Endothelial cell of umbilical vein (primary cell): ENCODE results near the gene INTS1. TPM values are rescaled to one million over a fixed set of nuclear protein-coding genes. Genes with fewer than 3 reads are reported as not detected.

ENCODE experiments used
- BruUV-seq: library from RNA; stranded (reverse); fragments of 400-500 nt; replicated peaks from 2 replicates; lab custom pipeline; 2021; lab: Mats Ljungman, UMichigan
- CTCF ChIA-PET: fragments of 300-600, 350-600 bp; sonication (Branson Sonifier 250); formaldehyde crosslinking; loops from one replicate; lab custom pipeline; 2021; ENCODE audit warnings: antibody characterized with exemption, inconsistent platforms; lab: Charles Lee
- POLR2A ChIA-PET: fragments of 300-600, 350-600 bp; sonication (Branson Sonifier 250); formaldehyde crosslinking; loops from one replicate; lab custom pipeline; 2021; ENCODE audit warnings: antibody characterized with exemption, inconsistent platforms; lab: Charles Lee
- DNase-seq: peaks from one replicate; pipeline ENCODE4 v3.0.0-alpha.2; 2011; ENCODE audit warnings: low read depth, low spot score
- FAIRE-seq: peaks from 2 replicates; lab custom pipeline; 2011; peaks lifted over from hg19 to GRCh38; lab: Jason Lieb, UNC
- H2AFZ ChIP-seq: 2 replicates; pipeline ENCODE4 v1.6.0; 2012; ENCODE audit warnings: low read depth, low read length, control low read depth, inconsistent platforms
- H3K27ac ChIP-seq: 2 replicates; pipeline ENCODE4 v1.5.1; 2011; ENCODE audit warnings: low read depth, mild to moderate bottlenecking, control low read depth, low read length, moderate library complexity; ENCODE audit not compliant: insufficient read depth
- H3K27me3 ChIP-seq, 2 experiments: 2 replicates each; pipeline versions ENCODE4 v1.6.0 to v1.6.1; 2011; ENCODE audit warnings: low read length in 2 of 2, mixed read lengths in 1 of 2; ENCODE audit not compliant: control insufficient read depth in 2 of 2, insufficient read depth in 2 of 2
- H3K36me3 ChIP-seq, 2 experiments: 2 replicates in 1 of 2; 3 replicates in 1 of 2; pipeline ENCODE4 v1.5.1; 2011; ENCODE audit warnings: low read length in 2 of 2, mild to moderate bottlenecking in 1 of 2, moderate library complexity in 1 of 2; ENCODE audit not compliant: control insufficient read depth in 2 of 2, insufficient read depth in 2 of 2; ENCODE audit errors: extremely low read depth in 1 of 2
- H3K4me1 ChIP-seq: 3 replicates; pipeline ENCODE4 v1.5.1; 2011; ENCODE audit warnings: mild to moderate bottlenecking, low read length; ENCODE audit not compliant: control insufficient read depth, insufficient read depth; ENCODE audit errors: extremely low read depth
- H3K4me2 ChIP-seq: 2 replicates; pipeline ENCODE4 v1.6.1; 2011; ENCODE audit warnings: low read length, control low read depth, mixed read lengths; ENCODE audit not compliant: insufficient read depth
- H3K4me3 ChIP-seq, 3 experiments: fragments of 200-600 bp in 1 of 3; sonication (generic), shearing (Covaris generic) in 1 of 3; replicated peaks in 1 of 3; 2 replicates each; pipeline ENCODE4 v1.5.1; 2011 to 2016; ENCODE audit warnings: control low read depth in 3 of 3, low read length in 3 of 3, mild to moderate bottlenecking in 2 of 3, inconsistent platforms in 1 of 3, low read depth in 1 of 3, moderate library complexity in 1 of 3; ENCODE audit not compliant: insufficient read depth in 1 of 3
- H3K79me2 ChIP-seq: 2 replicates; pipeline ENCODE4 v1.6.0; 2012; ENCODE audit warnings: low read length, inconsistent platforms; ENCODE audit not compliant: control insufficient read depth, insufficient read depth
- H3K9ac ChIP-seq: replicated peaks from 2 replicates; pipeline ENCODE3; 2011; ENCODE audit warnings: low read length, control low read depth; ENCODE audit not compliant: insufficient read depth; ENCODE audit errors: extremely low read depth
- H3K9me1 ChIP-seq: replicated peaks from 3 replicates; pipeline ENCODE4 v1.6.0; 2011; ENCODE audit warnings: mild to moderate bottlenecking, low read length; ENCODE audit not compliant: control insufficient read depth, insufficient read depth; ENCODE audit errors: extremely low read depth
- H3K9me3 ChIP-seq: replicated peaks from 2 replicates; pipeline ENCODE4 v1.5.1; 2012; ENCODE audit warnings: low read length, inconsistent platforms; ENCODE audit not compliant: control insufficient read depth, insufficient read depth
- H4K20me1 ChIP-seq: replicated peaks from 2 replicates; pipeline ENCODE3; 2011; ENCODE audit warnings: mild to moderate bottlenecking, low read length; ENCODE audit not compliant: control insufficient read depth, insufficient read depth; ENCODE audit errors: extremely low read depth
- CTCF ChIP-seq, 2 donors: IDR thresholded peaks; 1 replicate in 1 of 2; 2 replicates in 1 of 2; pipeline ENCODE4 v1.5.1; 2011; ENCODE audit warnings: low read length in 2 of 2, mild to moderate bottlenecking in 2 of 2, moderate library complexity in 2 of 2, control low read depth in 1 of 2, inconsistent platforms in 1 of 2, low read depth in 1 of 2; ENCODE audit not compliant: insufficient read depth in 1 of 2; ENCODE audit errors: extremely low read depth in 1 of 2
- GATA2 ChIP-seq: IDR thresholded peaks from 2 replicates; pipeline ENCODE4 v1.7.0; 2011; ENCODE audit warnings: low read depth, mild to moderate bottlenecking, moderate library complexity, mixed read lengths, low read length; ENCODE audit not compliant: insufficient read length, insufficient read depth
- MYC ChIP-seq: IDR thresholded peaks from one replicate; pipeline ENCODE4 v1.6.1; 2011; ENCODE audit warnings: mild to moderate bottlenecking, low read depth, low read length
- POLR2A ChIP-seq: IDR thresholded peaks from 2 replicates; pipeline ENCODE4 v1.6.1; 2012; ENCODE audit warnings: low read depth, mild to moderate bottlenecking, control low read depth, low read length
- POLR2AphosphoS5 ChIP-seq: IDR thresholded peaks from 2 replicates; pipeline ENCODE4 v1.6.1; 2012; ENCODE audit warnings: low read depth, mild to moderate bottlenecking, control low read depth, low read length, moderate library complexity; ENCODE audit not compliant: insufficient read depth
- dilution Hi-C: fragments of 300-500 bp; cut with MboI; formaldehyde crosslinking; loops from one replicate; pipeline ENCODE4 v1.15.0; 2019; ENCODE audit warnings: low sequenced_read_pairs; ENCODE audit not compliant: extremely low pct_ligation_motif_present
- intact Hi-C: fragments of 100-400 bp; cut with micrococcal nuclease; formaldehyde crosslinking; loops from one replicate; pipeline ENCODE4 v1.10.0; 2022
- polyA plus RNA-seq, 4 experiments: library from polyadenylated mRNA; depleted of rRNA in 3 of 4; stranded (reverse) in 3 of 4; unstranded in 1 of 4; fragments of >200 nt; gene quantifications; 2 replicates each; pipeline versions ENCODE4 v1.2.1 to v1.2.3, GENCODE V29; 2011 to 2012; ENCODE audit warnings: missing spikeins in 1 of 4
- total RNA-seq: library from RNA; stranded (reverse); gene quantifications from 2 replicates; pipeline ENCODE4 v1.2.3, GENCODE V29; 2021
- TF ChIP-seq, protein P1 (sequence below): IDR thresholded peaks from 2 replicates; pipeline ENCODE4 v1.6.1; 2011; ENCODE audit not compliant: insufficient read depth, insufficient read length

Gene INTS1
- total and polyA plus RNA-seq, 2 donors (not counting 3 experiments of a cell fraction or from before 2014, with no cell fraction given), result 57.8 to 116 TPM

GRCh38 chr7:1541431-1542162 is 37.4 kb upstream of the INTS1 start:
- Histone ChIP-seq H4K20me1 (no peaks in the 10 kb centered on the region), H3K4me2 (no peak overlapping the region), H3K4me3 (no peak overlapping the region), H3K79me2 (peaks cover 18% of the 10 kb centered on the region), H3K27me3 (no peaks in the 10 kb centered on the region), H3K27ac (no peak overlapping the region), H3K9me1 (no peaks in the 10 kb centered on the region), H3K36me3 (peaks cover 8 to 27% of the 10 kb centered on the region in 2 experiments), H2AFZ (no peak overlapping the region), H3K4me1 (peaks cover 17% of the 10 kb centered on the region), H3K9ac (no peak overlapping the region), H3K9me3 (no peaks in the 10 kb centered on the region)
- dilution Hi-C loops (no loop called here), intact Hi-C loops (no loop called here)
- TF ChIP-seq CTCF (IDR thresholded peaks at IDR 0.05; ENCODE audit: extremely low read depth in 1 of 2, insufficient read depth in 1 of 2, low read depth in 1 of 2, low read length in 2 of 2), result no peak
- BruUV-seq, result no TSS peak
- CTCF ChIA-PET, result no interaction called here
- POLR2A ChIA-PET, result no interaction called here
- DNase-seq (no peak), FAIRE-seq (no peak)

DNA sequence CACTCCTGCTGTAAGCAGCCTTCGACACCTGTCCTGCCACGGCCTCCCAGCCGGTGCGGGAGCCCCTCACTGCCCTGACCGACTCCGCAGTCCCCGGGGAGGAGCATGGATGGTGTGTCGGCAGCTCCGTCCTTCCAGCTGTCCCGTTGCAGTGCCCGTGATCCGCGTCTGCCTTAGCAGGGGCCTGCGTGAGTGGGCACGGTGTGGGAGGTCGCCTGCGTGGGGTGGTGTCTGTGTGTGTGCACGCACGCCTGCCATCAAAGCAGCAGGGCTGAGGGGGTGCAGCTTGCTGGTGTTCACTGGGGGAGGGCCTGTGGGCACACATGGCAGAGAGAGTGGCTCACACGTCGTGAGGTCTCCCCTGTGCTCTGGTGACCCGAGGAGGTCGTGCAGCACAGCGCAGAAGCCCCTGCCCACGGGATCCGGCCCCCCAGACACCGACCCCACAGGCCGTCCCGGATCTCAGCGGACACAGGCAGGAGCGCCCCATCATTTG is 36.6 kb upstream of the INTS1 start:
- no peak overlapping the region for H3K4me3 ChIP-seq
- DNase-seq (no peak), FAIRE-seq (no peak)
- no peaks in the 10 kb centered on the region for H3K9me3 ChIP-seq
- no peak overlapping the region for H2AFZ ChIP-seq
- BruUV-seq, result no TSS peak
- no peak overlapping the region for H3K4me2 ChIP-seq
- TF ChIP-seq POLR2A (no peak), GATA2 (no peak), POLR2AphosphoS5 (no peak), CTCF (IDR thresholded peaks at IDR 0.05; ENCODE audit: extremely low read depth in 1 of 2, insufficient read depth in 1 of 2, low read depth in 1 of 2, low read length in 2 of 2) (no peak), MYC (no peak)
- TF ChIP-seq, protein P1, sequence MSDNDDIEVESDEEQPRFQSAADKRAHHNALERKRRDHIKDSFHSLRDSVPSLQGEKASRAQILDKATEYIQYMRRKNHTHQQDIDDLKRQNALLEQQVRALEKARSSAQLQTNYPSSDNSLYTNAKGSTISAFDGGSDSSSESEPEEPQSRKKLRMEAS, result no peak
- no peaks in the 10 kb centered on the region for H4K20me1 ChIP-seq
- CTCF ChIA-PET, result no interaction called here
- H3K36me3 ChIP-seq, result peaks cover 8 to 27% of the 10 kb centered on the region in 2 experiments
- POLR2A ChIA-PET, result no interaction called here
- dilution Hi-C loops, result no loop called here
- no peak overlapping the region for H3K9ac ChIP-seq
- H3K27me3 ChIP-seq, result no peaks in the 10 kb centered on the region
- H3K9me1 ChIP-seq, result no peaks in the 10 kb centered on the region
- peaks cover 26% of the 10 kb centered on the region for H3K79me2 ChIP-seq
- intact Hi-C loops, result no loop called here
- peaks cover 25% of the 10 kb centered on the region for H3K4me1 ChIP-seq
- no peak overlapping the region for H3K27ac ChIP-seq
